Measurements from ENCODE around the gene INKA1.
"Not testable (repeated sequence)": the region's sequence is repeated elsewhere in the genome, so short reads cannot be mapped to it uniquely, and the experiment has no call there.

INKA1 gene

DNA sequence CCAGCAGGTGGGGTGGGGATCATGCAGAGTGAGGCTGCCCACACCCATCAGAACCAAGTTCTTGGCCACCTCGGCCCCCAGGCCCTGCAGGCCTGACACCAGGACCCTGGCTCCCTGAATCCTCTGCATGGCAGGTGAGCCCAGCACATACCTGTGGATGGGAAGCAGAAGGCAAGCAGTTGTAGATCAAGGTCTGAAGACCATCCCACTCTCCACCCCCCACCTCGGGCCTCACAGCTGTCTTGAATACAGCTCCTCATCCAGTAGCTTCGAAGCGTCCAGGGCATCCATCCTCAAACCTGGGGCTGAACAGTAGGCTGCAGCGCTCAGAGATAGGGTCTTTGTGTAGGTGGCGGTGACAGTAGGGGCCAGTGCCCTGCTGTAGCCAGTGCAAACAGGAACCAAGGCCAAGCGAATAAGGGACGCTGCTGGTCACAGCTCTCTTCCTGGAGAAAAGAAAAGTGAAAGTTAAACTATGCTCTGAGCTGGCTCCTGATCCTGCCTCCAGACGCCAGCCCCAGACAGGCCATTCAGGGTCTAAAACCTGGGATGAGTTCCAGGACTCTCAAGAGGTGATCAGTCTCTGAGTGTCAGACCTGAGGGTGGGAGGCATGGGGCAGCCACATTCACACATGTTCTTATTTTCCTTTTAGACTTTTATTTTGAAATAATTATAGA, 10.6 kb downstream of the INKA1 start, which contains the start of gene UBA7:
TSS of gene UBA7 (minus strand) at position 457 of the 678 bp plus-strand sequence. CDS start at position 291, 166 bp downstream.
- peak; percentile 25 for DNase-seq

GRCh38 chr3:49823131-49823530, 20.1 kb downstream of the INKA1 start:
- not testable (repeated sequence) for DNase-seq

DNA sequence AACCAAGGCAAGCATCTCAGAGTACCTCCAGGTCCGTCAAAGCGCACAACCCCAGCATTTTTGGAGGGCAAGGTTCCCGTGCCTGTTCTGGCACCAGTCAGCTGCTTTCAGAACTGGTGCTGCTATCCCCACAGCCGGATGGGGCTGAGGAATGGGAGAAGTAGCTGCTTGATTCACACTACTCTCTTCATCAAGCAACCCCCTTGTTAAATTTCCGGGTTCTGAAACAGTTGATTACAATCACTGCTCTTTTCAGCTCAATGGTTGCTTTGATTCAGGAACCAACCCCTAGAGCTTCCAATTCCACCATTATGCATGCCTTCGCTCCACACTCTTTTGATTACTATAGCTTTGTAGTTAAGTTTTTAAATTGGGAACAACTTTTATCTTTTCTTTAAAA, 23.0 kb downstream of the INKA1 start:
- no peak for DNase-seq

GRCh38 chr3:49831341-49831740, 28.3 kb downstream of the INKA1 start:
- no peak for DNase-seq

DNA sequence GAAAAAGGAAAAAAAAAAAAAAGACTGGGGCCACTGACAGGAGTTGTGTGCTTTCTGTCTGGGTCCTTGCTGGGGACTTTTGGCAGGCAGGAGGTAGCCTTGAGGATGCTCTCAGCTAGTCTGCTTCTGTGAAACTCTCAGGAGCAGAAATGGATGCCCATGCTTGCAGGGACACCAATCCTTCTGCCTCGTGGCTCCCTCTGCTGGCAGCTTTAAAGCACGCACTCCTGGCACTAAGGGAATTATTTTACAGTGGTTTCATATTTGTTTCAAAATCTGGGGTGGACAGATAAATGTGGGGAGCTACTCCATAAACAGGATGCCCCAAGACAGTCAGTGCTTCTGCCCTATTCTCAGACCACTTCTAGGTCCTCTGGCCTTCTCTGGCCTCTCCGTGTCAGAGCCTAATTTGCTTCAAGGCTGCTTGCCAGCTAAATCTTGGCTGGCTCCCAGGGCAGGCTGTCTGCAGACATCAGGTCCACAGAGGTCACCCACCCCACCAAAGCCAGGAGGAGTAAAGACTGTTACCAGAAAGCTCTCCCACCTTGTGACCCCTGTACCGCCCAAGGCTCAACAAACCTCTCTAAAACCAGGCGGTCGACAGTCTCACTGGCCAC, 36.2 kb downstream of the INKA1 start:
- peak; percentile 30 for DNase-seq

DNA sequence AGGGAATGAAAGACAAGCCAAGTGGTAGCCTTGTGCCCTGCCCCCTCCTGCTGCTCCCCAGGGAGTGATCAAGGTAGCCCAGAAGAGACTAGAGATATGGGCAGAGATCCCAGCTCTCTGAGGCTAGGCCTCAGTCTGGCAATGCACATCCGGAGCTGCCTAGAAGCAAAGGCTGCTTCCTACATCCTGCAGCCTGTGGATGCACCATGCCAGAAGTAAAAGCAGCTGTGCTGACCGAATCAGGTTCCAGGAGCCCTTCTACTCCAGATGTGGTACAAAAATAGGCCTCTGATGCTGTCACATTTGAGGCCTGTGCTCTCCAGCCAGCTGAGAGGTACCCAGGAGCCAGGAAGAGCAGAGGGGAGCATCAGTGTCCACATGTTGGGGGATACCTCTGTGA, 37.3 kb downstream of the INKA1 start:
- no peak for DNase-seq

DNA sequence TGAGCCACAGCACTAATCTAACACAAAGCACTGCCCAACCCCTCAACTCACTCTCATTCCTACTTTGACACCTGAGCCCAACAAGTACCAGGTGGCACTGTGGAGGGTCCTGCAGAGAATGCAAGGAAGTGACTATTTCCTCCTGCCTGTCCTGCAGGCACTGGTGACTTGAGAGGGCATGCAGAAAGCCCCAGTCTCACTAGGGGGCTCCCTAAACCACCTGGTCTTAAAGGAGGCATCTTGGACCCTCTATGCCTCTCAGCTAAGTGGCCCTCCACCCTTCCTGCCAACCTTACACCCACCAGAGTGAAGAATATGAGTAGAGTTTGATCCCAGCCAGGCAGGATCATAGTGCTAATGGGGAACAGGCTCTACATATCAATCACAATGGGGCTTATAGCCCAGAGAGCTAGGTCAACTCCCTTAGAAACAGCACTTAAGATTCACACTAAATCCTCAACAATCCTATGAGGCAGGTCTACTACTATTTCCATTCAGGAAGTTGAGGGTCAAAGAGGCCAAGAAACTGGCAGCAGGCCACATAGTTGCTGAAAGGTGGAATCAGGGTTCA, 38.1 kb downstream of the INKA1 start:
- no peak for DNase-seq

- no peak for DNase-seq
These were observed 38.7 kb downstream of the INKA1 start for GRCh38 chr3:49841806-49842205.

DNA sequence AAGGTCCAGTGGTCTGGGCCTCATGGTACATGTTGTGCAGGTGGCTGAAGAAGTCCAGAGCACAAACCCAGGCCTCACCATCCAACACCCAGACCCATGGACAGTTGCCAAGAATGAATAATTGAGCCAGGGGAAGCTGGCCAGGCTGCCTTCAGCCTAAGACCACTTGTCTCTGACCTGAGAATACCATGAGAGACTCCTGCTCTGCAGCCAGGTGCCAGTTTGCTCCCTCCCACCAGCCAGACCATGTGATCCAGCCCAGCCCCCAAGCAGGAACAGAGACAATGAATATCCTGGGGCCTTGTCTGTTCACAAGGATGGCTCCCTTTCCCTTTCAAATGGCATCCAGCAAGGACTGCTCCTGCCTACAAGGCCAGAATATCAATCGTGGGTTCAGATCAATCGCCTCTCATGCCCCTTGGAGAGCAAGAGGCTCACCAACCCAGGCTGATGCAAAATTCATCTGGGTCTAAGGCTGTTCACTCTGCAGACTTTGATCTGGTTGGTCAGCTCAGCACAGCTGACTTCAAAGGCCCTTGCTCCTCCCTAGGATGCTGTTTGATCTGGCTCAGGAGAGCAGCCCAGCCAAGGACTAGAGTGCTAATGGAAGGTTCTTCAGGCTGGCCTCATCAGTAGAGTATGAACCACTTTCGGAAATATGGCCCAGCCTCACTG, 39.9 kb downstream of the INKA1 start:
- DNase-seq = no peak

- DNase-seq = no peak
These were observed 41.6 kb downstream of the INKA1 start for GRCh38 chr3:49844464-49845183.

DNA sequence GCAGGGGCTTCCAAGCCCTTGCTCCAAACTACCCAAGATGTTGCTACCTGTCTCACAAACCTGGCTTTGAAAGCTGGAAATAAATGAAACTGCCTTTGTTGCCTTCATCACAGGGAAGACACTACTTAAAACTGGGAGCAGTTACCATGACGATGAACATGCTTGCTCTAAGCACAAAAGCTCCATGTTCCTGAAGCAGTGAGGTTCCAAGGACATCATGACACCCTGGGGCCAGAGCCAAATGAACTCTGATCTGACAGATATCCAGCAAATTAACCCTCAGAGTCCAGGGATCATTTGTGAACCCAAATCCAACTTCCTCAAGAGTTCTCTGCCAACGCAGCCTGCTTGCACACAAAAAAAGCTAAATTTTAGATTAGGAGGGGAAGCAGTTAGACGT, 42.6 kb downstream of the INKA1 start:
- DNase-seq = no peak

All from DMS79 treated with DMSO at 0.1 percent for 48 hours (cell line).